ENCODE measurements around the gene RSRC2.

RSRC2 gene

GRCh38 chr12:122454739-122455138 lies 72.0 kb downstream of the RSRC2 start:
- no peak overlapping the region for H3K4me3 ChIP-seq (ENCODE audit: low read depth, low read length)
- no peak for DNase-seq (ENCODE audit: low read depth)
- no peak for TF ChIP-seq CTCF (conservative IDR thresholded peaks at IDR 0.05; ENCODE audit: low read depth, low read length)

- DNase-seq (ENCODE audit: low read depth): no peak
- TF ChIP-seq CTCF (conservative IDR thresholded peaks at IDR 0.05; ENCODE audit: low read depth, low read length): no peak
- H3K4me3 ChIP-seq (ENCODE audit: low read depth, low read length): no peak overlapping the region
Measured at GRCh38 chr12:122454250-122454721, 72.5 kb downstream of the RSRC2 start.

Measured in choroid plexus epithelial cell (primary cell).